PC-3 (cell line): ENCODE data around the gene MORN1.

Experiments
- EZH2phosphoT487 ChIP-seq: fragments of 300-600 bp; sonication (generic); IDR thresholded peaks from 2 replicates; pipeline ENCODE4 v1.6.1; 2018; ENCODE audit warnings: mild to moderate bottlenecking, antibody characterized with exemption, low read length, borderline replicate concordance
- TF ChIP-seq, protein P1 (sequence below): fragments of 300-600 bp; sonication (generic); conservative IDR thresholded peaks from 2 replicates; pipeline ENCODE4 v1.5.1; 2017; ENCODE audit warnings: antibody characterized with exemption, low read depth, mild to moderate bottlenecking, low read length

DNA sequence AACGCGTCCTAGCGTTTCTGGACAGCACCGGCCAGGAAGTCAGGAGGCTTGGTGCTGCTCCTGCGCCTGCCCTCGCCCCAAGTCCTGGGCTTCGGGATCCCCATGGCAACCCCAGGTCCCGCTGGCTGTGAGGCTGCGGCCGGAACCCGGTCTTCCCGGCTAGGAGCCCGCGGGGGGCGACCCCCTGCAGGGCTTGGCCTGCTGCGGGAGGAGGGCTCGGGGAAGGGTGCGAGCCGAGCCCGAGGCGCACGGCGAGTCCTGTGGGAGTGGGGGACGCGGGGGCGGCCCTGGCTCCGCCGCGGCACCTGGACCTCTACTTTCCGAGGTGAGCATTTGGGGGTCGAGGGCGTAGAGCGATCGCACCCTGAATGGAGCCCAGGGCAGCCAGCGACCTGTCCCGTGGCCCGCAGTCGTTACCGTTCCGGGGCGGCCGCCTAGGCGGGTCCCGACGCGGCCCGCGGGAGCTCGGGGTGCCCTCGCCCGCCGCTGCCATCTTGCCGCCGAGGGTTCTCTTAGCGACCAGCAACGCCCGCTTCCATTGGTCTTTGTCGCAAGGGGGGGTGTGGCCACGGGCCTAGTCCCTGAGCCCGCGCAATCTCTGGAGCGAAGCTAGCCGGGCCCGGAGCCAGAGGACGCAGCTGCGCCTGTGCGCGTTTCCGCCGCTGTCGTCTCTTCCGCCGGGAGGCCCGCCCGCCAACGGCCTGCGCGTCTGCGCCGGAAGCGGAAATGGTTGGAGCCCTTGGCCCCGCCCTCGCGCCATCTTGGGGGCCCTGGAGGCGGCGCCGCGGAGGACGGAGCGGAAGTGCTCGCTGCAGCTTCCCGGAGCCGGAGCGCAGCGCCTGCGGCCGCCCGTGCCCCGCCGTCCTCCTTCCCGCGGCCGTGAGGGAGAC is at the start of gene MORN1, which contains the start of gene RER1:
- TF ChIP-seq EZH2phosphoT487, result no peak
- TF ChIP-seq, protein P1, sequence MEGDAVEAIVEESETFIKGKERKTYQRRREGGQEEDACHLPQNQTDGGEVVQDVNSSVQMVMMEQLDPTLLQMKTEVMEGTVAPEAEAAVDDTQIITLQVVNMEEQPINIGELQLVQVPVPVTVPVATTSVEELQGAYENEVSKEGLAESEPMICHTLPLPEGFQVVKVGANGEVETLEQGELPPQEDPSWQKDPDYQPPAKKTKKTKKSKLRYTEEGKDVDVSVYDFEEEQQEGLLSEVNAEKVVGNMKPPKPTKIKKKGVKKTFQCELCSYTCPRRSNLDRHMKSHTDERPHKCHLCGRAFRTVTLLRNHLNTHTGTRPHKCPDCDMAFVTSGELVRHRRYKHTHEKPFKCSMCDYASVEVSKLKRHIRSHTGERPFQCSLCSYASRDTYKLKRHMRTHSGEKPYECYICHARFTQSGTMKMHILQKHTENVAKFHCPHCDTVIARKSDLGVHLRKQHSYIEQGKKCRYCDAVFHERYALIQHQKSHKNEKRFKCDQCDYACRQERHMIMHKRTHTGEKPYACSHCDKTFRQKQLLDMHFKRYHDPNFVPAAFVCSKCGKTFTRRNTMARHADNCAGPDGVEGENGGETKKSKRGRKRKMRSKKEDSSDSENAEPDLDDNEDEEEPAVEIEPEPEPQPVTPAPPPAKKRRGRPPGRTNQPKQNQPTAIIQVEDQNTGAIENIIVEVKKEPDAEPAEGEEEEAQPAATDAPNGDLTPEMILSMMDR, result no peak
